RPMI8226 (cell line): ENCODE data around the gene ABHD6.
"Not testable (repeated sequence)": the region's sequence is repeated elsewhere in the genome, so short reads cannot be mapped to it uniquely, and the experiment has no call there.

Experiments used
- DNase-seq: peaks from one replicate; pipeline ENCODE4 v3.0.0-alpha.2; 2015

The ABHD6 gene

GRCh38 chr3:58237238-58237940, at the start of gene ABHD6:
Gene ABHD6, plus strand, starts transcription at chr3:58237792. Its CDS starts 18,795 bp downstream, at chr3:58256587.
- DNase-seq, result peak; percentile 81

GRCh38 chr3:58188173-58188564, 49.4 kb upstream of the ABHD6 start:
- no peak for DNase-seq

- peak; percentile 17 for DNase-seq
Observed at GRCh38 chr3:58188921-58189451, 48.6 kb upstream of the ABHD6 start.

GRCh38 chr3:58189691-58190090, 47.9 kb upstream of the ABHD6 start:
- no peak for DNase-seq

- DNase-seq, result no peak
Observed at GRCh38 chr3:58190291-58190690, 47.3 kb upstream of the ABHD6 start.

- DNase-seq, result no peak
Observed at GRCh38 chr3:58190882-58191281, 46.7 kb upstream of the ABHD6 start.

- no peak for DNase-seq
Observed at GRCh38 chr3:58191361-58191991, 46.1 kb upstream of the ABHD6 start.

- no peak for DNase-seq
Observed at GRCh38 chr3:58192069-58192468, 45.5 kb upstream of the ABHD6 start.

GRCh38 chr3:58193682-58194407, 43.7 kb upstream of the ABHD6 start:
- no peak for DNase-seq

GRCh38 chr3:58197588-58197987, 40.0 kb upstream of the ABHD6 start:
- no peak for DNase-seq

GRCh38 chr3:58198362-58198761, 39.2 kb upstream of the ABHD6 start:
- no peak for DNase-seq

GRCh38 chr3:58198804-58199203, 38.8 kb upstream of the ABHD6 start:
- no peak for DNase-seq

- no peak for DNase-seq
Observed at GRCh38 chr3:58200121-58200709, 37.4 kb upstream of the ABHD6 start.

- no peak for DNase-seq
Observed at GRCh38 chr3:58200846-58201355, 36.7 kb upstream of the ABHD6 start.

GRCh38 chr3:58201451-58201850, 36.1 kb upstream of the ABHD6 start:
- DNase-seq, result not testable (repeated sequence)

GRCh38 chr3:58202917-58203360, 34.7 kb upstream of the ABHD6 start:
- DNase-seq, result peak; percentile 30

- no peak for DNase-seq
Observed at GRCh38 chr3:58203541-58203940, 34.1 kb upstream of the ABHD6 start.

- no peak for DNase-seq
Observed at GRCh38 chr3:58204720-58205119, 32.9 kb upstream of the ABHD6 start.

GRCh38 chr3:58205981-58206380, 31.6 kb upstream of the ABHD6 start:
- no peak for DNase-seq

GRCh38 chr3:58206406-58207011, 31.1 kb upstream of the ABHD6 start:
- DNase-seq, result no peak

- DNase-seq, result no peak
Observed at GRCh38 chr3:58207954-58208353, 29.6 kb upstream of the ABHD6 start.

GRCh38 chr3:58209933-58210332, 27.7 kb upstream of the ABHD6 start:
- DNase-seq, result no peak
